H1 (cell line): ENCODE data around the gene SRPX2. TPM values are rescaled to one million over a fixed set of nuclear protein-coding genes. Genes with fewer than 3 reads are reported as not detected.

ENCODE experiments used
- JUN ChIP-seq: IDR thresholded peaks from 2 replicates; pipeline ENCODE4 v1.6.1; 2011; ENCODE audit warnings: low read depth, mild to moderate bottlenecking, improper control_type of control experiment, low read length
- POU5F1 ChIP-seq: IDR thresholded peaks from 2 replicates; pipeline ENCODE4 v1.6.1; 2011; ENCODE audit warnings: low read depth, mild to moderate bottlenecking, low read length, moderate library complexity
- RBBP5 ChIP-seq: IDR thresholded peaks from 2 replicates; pipeline ENCODE4 v1.7.1; 2012; ENCODE audit warnings: low read depth, mild to moderate bottlenecking, inconsistent platforms, low read length, moderate library complexity, borderline replicate concordance
- polyA plus RNA-seq, 7 experiments: library from polyadenylated mRNA; depleted of rRNA in 3 of 7; stranded (reverse) in 5 of 7; unstranded in 2 of 7; fragments of >200 nt in 5 of 7; fragments of 200-250 nt in 2 of 7; gene quantifications; 1 replicate in 5 of 7; 2 replicates in 1 of 7; 4 replicates in 1 of 7; pipeline versions ENCODE4 v1.2.1 to v1.2.3, GENCODE V29; 2011 to 2013; ENCODE audit warnings: missing spikeins in 2 of 7, mixed read lengths in 2 of 7
- total RNA-seq: library from RNA; stranded (reverse); fragmentation: NEBNext Ultra II Directional; extraction: Animal tissue kit (Norgen Biotek cat#: 25700); gene quantifications from 2 replicates; pipeline ENCODE4 v1.2.1, GENCODE V29; 2021

Gene SRPX2
- total and polyA plus RNA-seq, 2 of the 8 experiments (the other 6 are each of a cell fraction or from before 2014, with no cell fraction given), result not detected

DNA sequence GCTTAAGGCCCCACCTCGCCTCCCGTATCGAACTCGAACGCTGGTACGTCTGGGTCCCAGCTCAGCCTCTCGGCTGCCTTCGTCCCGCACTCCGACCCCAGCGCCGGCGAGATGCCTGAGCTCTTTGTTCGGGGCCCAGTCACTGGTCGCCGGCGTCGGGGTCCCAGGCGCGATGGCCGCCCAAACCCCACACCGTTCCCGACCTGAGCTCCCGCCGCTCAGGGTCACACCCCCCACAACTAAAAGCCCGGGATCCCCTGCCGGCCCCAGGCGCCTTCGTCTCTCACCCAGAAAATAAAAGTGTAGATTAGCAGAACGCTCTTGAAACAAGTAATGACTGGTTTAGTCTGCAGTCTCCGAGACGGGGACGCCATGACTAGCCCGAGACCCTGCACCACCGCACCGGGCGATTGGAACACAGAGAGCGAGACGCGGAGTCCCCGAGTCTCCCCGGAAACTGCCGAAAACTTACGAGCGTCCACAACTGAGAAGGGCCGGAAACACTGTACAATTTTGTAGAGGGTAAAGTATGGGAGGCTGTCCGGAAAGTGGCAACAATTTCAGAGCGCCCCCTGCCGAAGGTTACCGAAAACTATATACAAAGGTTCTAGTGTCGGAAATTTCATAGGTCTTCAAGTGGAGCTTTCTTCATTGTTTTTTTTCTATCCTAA, 7.5 kb upstream of the SRPX2 start, which contains the start of gene TSPAN6 (continued):
- no peak for TF ChIP-seq RBBP5
- no peak for TF ChIP-seq JUN
- TF ChIP-seq POU5F1, result no peak
